Right lung (tissue), 10 donors: ENCODE results near the gene TNPO2. TPM values are rescaled to one million over a fixed set of nuclear protein-coding genes. Genes with fewer than 3 reads are reported as not detected.

Experiments used
- DNase-seq, 2 donors: peaks; one replicate each; pipeline ENCODE4 v3.0.0-alpha.2; 2013
- long read RNA-seq, 8 donors: transcript quantifications; one replicate each; lab custom pipeline, GENCODE V29; 2026
- polyA plus RNA-seq, 5 donors: library from polyadenylated mRNA; unstranded; fragments of 120-200 nt; gene quantifications; one replicate each; pipeline versions ENCODE4 v1.2.1 to v1.2.3, GENCODE V29; 2013; ENCODE audit warnings: inconsistent platforms in 1 of 5, low replicate concordance in 1 of 5; ENCODE audit not compliant: insufficient read length in 5 of 5, insufficient read depth in 1 of 5

Gene TNPO2
- 10 to 100 TPM; 69.3 to 85.1 (median 75.9) TPM for polyA plus RNA-seq
- long read RNA-seq, donor 1, partial matches to known transcripts, result 5 of 6 reads
- long read RNA-seq, donor 1, other reads (novel, unspliced or antisense), result 0 of 6 reads
- long read RNA-seq, donor 2, result 0 reads
- long read RNA-seq, donor 3, partial matches to known transcripts, result 12 of 14 reads
- long read RNA-seq, donor 3, other reads (novel, unspliced or antisense), result 0 of 14 reads
- long read RNA-seq, donor 4, result 0 reads
- long read RNA-seq, donor 5, full-length matches to known transcripts, result 1 of 12 reads
- long read RNA-seq, donor 5, partial matches to known transcripts, result 11 of 12 reads
- long read RNA-seq, donor 5, other reads (novel, unspliced or antisense), result 0 of 12 reads
- long read RNA-seq, donor 6, full-length matches to known transcripts, result 4 of 1,784 reads
- long read RNA-seq, donor 6, partial matches to known transcripts, result 1,742 of 1,784 reads
- long read RNA-seq, donor 6, other reads (novel, unspliced or antisense), result 38 of 1,784 reads
- long read RNA-seq, donor 7, full-length matches to known transcripts, result 1 of 17 reads
- long read RNA-seq, donor 7, partial matches to known transcripts, result 16 of 17 reads
- long read RNA-seq, donor 7, other reads (novel, unspliced or antisense), result 0 of 17 reads
- long read RNA-seq, donor 8, partial matches to known transcripts, result 0 of 1 reads
- long read RNA-seq, donor 8, other reads (novel, unspliced or antisense), result 0 of 1 reads

GRCh38 chr19:12723641-12724426, at the start of gene TNPO2:
Gene TNPO2 (minus strand): TSS chr19:12723932. CDS start chr19:12720977, 2,955 bp downstream.
- DNase-seq, result peak; percentile 36 to 55

GRCh38 chr19:12772323-12772722, 48.6 kb upstream of the TNPO2 start:
- no peak for DNase-seq

- DNase-seq, result no peak
Observed at GRCh38 chr19:12770922-12771321, 47.2 kb upstream of the TNPO2 start.

- no peak for DNase-seq
Observed at GRCh38 chr19:12769689-12770088, 46.0 kb upstream of the TNPO2 start.

DNA sequence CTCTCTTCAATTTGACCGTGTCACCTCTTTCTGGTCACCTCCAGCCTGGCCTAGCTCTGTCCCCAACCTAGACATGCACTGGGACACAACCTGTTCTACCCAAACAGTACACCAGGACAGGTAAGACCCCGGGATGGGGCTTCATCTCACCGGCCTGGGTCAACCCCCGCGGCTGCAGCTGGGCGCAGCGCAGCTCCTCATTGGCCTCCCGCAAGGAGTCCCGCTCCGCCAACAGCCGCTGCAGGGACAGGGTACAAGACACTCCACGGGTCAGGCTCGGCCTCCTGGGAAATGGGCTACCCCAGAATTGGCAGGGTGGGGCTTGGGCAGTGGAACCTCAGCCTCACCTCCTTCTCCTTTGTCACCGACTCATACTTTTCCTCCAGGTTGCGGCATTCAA, 43.9 kb upstream of the TNPO2 start:
- no peak for DNase-seq

- DNase-seq, result no peak
Observed at GRCh38 chr19:12767150-12767549, 43.4 kb upstream of the TNPO2 start.

DNA sequence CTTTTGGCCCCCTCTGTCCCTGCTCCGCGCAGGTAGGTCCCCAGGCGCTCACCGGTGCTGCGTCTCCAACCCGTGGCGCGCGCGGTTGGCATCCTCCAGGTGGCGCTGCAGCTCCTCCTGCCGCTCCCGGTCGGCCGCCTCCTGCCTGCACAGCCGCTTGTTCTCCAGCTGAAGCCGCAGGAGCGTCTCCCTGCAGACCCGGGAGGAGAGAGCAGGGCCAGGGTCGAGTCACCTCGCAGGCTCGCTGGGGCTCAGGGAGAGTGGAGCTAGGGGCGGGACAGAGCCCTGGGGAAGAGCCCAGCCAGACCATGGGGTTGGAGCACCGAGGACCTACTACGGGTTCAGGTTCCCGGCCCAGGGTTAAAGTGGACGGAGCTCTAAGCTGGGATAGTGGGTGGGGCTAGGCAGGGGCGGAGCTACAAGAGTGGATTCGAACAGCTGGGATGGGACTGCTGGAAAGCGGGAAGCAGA, 42.4 kb upstream of the TNPO2 start:
- peak; percentile 49 to 71 for DNase-seq

GRCh38 chr19:12764698-12765097, 41.0 kb upstream of the TNPO2 start:
- no peak for DNase-seq

DNA sequence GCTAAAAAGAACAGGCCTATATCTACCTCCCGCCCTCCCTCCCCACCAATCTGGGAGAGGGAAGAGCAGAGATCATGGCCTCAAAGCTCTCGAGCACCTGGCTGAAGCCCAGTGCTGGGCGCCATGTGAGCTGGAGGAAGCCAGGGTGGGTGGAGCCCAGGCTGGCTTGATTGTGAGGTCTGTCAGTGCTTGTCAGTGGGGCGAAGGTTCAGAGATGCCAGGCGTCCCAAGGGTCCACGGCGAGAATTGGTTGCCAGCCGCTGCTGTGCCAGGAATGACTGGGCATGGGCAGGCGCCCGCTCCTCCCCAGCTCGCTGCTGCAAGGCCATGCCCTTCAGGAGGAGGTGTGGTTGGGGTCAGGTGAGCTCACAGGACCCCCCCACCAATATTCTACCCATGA, 39.4 kb upstream of the TNPO2 start:
- no peak for DNase-seq

GRCh38 chr19:12759686-12760085, 36.0 kb upstream of the TNPO2 start:
- no peak for DNase-seq

DNA sequence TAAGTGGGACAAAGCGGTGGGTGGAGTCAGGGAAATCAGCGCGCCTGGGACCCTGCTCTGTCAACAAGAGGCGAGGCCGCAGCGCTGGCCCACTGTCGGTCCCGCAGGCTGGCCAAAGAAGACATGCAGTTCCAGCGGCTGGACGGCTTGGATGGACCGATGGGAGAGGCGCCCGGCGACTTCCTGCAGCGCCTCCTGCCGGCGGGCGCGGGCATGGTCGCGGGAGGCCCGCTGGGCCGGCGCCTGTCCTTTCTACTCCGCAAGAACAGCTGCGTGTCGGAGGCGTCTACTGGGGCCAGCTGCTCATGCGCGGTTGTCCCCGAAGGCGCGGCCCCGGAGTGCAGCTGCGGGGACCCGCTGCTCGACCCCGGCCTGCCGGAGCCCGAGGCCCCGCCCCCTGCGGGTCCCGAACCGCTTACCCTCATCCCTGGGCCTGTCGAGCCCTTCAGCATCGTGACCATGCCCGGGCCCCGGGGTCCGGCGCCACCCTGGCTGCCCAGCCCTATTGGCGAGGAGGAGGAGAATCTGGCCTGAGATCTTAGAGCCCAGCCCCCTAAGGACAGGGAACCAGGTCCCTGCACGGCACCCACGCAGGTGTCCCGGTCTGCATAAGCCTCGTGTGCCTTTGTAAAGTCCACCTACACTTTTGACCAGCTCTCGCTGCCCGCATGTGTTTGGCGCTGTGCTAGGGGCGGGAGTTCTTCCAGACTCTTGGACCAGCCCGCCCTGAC, 34.0 kb upstream of the TNPO2 start:
- peak in 1 of 2 donors; percentile 58 for DNase-seq

DNA sequence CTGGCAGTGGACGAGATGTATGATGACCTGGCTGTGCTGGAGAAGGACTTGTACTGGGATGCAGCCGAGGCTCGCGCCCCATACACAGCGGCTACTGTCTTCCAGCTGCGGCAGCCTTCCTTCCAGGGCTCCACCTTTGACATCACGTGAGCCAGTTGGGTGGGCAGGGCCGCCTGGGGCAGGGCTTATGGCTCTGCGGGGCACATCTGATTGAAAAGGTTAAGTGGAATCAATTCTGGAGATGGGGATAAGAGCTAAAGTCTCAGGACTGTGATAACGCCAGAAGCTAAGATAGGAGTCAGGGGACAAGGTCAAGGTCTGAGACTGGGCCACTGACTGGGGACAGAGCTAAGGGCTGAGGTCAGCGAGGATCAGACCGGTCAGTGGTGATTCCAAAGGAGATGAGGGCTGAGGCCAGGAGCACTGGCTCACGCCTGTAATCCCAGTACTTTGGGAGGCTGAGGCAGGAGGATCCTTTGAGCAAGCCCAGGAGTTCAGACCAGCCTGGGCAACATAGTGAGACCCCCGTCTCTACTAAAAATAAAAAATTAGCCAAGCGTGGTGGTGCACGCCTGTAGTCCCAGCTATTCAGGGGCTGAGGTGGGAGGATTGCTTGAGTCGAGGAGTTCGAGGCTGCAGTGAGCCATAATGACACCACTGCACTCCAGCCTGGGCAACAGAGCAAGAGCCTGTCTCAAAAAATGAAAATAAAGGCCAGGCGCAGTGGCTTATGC, 32.6 kb upstream of the TNPO2 start:
- no peak for DNase-seq

DNA sequence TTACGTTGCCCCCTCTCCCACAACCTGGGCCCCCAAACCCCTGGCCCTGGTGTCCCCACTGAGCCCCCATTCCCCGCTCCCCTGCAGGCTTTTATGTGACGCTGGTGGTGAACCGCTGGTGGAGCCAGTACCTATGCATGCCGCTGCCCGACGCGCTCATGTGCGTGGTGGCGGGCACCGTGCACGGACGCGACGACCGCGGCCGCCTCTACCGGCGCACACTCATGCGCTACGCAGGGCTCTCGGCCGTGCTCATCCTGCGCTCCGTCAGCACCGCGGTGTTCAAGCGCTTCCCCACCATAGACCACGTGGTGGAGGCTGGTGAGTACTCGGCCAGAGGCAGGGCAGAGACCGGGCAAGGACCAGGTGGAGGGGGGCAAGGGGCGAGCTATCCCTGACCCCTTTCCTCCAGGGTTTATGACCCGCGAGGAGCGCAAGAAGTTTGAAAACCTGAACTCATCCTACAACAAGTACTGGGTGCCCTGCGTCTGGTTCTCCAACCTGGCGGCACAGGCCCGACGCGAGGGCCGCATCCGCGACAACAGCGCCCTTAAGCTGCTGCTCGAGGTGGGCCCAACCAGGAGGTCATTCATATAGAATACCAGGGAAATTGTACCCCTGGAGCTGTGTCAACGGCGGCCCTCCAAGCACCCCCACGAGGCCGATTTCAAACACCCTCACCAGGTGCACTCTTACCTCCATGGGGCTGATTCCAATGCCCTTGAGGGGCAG, 30.9 kb upstream of the TNPO2 start:
- no peak for DNase-seq

- DNase-seq, result no peak
Observed at GRCh38 chr19:12752056-12752781, 28.5 kb upstream of the TNPO2 start.

GRCh38 chr19:12751635-12752034, 27.9 kb upstream of the TNPO2 start, which contains the start of gene BEST2:
Gene BEST2 (plus strand): TSS chr19:12751791. CDS start chr19:12752593, 802 bp downstream.
- no peak for DNase-seq

- no peak for DNase-seq
Observed at GRCh38 chr19:12750851-12751250, 27.1 kb upstream of the TNPO2 start.

DNA sequence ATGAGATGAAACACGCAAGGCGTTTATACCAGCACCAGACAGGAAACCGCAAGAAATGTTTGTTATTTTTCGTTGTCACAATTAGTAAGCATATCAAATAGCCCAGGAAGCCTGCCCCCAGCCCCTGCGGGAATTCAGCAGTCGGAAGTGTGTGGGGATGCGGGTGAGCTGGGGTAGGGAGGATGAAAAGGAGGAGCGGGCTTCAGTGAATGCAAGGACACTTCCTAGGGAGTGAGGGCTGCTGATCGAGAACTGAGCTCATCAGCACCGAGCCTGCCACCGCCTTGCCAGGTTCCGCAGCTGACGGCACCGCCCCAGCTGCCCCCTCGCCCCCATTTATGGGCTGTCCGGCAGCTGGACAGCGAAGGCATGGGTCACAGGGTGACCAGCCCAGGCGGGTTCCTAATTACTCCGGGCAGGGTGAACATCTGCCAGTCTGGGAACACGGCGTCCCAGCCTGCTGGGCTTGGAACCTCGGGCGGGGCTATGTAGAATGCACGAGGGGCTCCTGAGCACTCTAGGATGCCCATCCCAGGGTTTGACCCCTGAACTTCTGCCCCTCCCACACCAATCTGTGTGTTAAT, 26.3 kb upstream of the TNPO2 start:
- DNase-seq, result no peak

DNA sequence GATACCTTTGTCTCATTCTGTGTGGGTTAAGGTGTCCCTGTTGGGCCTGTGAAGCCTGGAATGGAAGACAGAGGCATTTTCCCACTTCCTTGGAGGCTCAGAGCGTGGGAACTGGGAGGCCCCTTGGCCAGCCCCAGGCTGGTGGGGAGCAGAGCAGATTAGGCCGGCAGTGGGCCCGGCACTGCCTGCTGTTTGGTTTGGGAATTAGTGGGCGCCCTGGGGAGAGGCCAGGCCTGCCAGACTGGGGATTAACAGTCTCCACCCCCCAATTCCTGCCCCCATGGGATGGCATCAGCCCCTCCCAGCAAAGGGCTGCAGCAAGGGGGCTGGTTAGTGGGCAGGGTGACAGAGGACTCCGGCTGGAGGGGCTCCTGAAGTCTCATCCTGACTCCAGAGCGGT, 24.8 kb upstream of the TNPO2 start:
- DNase-seq, result no peak
